GM18870 (cell line): ENCODE results near the gene CLEC1A.

Source experiments
- ATAC-seq: cut with Tn5 transposase; IDR thresholded peaks from one replicate; pipeline ENCODE4 v1.9.1; 2021; ENCODE audit warnings: moderate library complexity; ENCODE audit not compliant: unreplicated experiment

The CLEC1A gene

DNA sequence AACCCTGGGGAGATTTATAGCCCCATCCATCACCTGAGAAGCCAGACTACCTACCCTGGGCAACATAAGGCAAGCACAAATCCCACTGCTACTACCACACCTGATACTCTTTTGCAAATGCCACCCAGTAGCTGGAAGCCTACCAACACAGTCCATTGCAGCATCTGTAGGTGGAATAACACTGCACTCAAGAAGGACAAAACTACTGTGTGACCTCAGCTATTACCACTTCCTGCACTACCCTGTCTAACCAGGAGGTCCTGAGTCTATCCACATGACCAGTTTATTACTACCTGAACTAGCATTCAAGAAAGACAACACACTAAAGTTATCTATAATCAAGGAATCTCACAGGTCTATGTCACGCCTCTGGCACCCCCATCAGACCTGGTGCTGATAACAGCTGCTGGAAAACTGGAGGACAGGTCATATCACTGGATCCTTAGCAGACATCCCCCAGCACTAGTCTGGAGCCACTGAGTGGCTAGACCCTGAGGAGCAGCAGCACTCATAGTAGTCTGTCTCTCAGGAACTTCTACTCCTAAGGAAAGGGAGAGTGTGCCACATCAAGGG lies 2.9 kb upstream of the CLEC1A start:
- no peak for ATAC-seq

DNA sequence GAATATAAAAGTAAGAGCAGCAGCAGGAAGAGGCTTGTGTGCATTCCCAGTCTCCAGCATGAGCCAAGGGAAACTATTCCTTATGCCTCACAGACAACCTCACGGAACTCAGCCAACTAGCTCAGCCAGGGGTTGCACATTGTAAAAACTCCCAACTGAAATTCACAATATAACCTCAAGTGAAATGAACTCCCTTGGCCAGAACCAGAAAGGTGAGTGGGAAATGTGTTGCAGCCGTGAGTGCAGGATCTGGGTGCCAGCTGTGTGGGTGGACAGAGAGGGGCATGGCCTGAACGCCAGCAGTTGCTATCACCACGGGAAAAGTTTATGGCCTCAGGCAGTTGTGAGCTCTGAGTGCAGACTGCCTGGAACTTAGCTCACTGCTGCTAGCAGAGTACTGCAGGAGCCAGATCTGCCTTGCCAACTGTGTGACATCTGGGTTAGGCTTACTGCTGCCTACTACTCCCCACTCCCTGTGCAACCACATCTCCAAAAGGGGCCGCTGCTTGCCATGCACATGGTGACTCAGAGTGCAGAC lies 2.3 kb upstream of the CLEC1A start:
- no peak for ATAC-seq

DNA sequence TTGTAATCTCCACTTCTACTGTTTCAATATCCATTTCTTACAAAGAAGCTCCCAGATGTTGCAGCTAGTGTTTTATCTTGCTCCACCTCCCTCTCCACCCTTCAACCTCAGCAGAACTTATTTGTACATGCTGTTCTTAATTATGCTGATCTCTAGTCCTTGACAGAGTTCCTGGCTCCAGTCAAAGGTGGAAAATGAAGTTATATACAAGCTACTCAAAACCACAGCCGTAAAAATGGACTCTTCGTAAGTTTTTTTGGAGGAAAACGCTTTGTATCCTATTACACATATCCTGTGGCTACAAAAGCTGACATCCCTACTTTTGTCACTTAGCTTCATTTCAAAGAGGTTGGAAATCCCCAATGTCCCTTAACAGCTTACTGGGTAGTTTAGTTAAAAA lies 1.3 kb downstream of the CLEC1A start:
- ATAC-seq, result no peak

DNA sequence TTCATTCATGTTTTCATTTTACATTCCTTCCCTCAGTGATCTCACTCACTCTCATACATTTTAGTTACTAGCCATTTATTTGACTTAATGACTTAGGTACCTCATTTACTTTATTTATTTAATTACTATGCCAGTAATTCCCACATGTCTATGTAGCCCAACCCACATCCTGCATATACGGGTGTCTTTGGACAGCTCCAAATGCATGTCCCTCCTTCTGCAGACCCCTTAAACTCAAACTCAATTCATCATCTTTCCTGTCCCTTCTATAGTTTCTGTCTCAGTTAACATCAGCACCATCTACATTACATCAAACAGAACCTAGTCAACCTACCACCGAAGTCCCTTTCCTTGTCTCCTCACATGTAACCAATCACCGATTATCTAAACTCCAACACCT lies 2.8 kb downstream of the CLEC1A start:
- ATAC-seq, result no peak

DNA sequence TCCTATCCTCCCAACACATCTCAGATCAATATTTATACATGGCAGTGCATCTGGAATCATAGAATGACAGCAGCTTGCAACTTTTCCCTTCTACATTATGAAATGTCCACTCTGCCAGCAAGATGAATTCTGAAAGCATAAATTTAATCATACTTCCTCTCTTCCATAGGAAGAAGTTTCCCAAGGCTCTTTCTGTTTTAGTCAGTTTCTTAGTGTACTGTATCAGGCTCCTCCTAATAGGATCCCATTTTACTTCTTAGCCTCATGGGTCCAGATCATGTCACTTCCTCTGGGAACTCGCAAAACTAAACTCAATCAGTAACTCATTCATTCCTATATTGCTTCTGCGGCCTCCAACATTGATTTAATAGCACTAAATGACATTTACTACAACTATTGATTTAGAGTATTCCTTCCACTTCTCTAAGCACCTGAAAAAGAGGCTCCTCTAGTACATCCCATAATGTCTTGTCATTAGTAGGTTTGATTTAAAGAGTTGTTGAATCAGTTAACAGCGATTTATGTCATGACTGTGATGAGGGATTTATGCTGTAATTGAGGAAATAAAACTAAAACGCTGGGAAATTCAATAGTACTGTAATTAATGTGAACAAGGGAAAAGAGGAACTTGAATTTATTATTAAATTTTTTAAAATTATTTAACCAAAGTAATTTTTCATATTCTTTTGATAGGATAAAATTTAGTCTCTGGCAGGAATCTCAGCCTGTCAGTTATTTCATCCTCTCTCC lies 4.0 kb downstream of the CLEC1A start:
- ATAC-seq, result no peak

DNA sequence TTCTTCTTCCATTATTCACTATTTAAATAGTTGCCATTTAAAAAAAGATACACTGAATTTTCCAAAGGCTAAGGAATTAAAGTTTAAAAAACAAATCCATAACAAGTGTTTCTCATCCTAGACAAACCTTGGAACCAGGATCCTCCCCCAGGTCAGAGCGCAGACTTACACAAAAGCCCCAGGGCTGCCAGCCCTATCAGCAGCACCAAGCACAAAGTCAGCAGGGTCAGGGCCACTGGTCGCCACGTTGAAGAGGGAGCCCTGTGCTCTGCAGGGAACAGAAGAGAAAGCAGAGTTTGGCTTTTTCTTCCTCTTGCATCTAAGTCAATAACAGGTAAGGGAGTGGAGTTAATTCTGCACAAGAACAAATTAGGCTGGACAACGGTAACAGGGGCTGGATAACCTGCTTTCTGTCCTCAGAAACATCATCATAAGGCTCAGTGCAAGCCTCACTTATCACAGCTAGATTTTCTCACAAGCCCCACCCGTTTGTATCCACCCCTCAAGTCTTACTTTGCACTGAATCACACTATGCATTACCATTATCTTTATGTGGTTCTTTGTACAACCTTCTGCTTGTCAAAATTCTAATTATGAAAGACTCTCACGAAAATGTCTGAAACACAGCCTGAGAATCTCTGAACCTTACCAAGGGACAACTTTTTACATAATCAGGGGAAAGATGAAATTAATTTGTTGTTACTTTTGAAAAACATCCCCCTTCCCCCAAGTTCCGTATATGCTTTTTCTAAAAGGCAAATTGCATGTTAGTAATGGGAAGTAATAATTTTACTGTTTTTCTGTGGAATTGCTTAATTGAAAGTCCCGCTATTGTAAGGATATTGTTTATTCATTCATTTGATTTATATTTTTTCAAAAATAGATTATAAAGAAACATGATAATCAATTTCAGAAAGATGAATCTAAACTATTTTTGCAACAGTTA lies 9.6 kb downstream of the CLEC1A start:
- ATAC-seq, result no peak

DNA sequence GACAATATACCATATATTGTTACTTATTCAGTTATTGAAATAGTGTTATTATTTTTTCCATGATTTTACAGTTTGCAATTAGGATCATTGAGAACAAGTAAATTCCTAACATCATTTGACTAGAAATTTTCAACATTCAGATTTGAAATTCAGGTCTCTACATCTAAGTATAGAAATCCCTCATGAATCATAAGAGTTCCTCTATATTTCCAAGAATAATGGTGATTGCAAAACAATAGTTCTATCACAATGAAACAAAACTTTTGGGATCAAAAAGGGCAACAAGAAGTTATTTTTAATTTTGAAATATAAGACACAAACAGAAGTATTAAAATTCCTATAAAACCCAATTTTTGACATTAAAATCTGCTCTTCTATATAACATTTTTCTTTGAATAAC lies 10.8 kb downstream of the CLEC1A start:
- ATAC-seq, result no peak

DNA sequence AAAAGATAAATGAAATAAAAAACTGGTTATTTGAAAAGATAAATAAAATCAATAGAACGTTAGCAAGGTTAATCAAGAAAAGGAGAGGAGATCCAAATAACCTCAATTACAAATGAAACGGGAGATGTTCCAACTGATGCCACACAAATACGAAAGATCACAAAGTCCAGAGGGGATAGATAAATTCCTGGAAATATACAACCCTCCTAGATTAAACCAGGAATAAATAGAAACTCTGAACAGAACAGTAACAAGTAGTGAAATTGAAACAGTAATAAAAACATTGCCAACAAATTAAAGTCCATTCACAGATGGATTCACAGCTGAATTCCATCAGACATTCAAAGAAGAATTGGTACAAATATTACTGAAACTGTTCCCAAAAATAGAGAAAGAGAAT lies 12.4 kb downstream of the CLEC1A start:
- no peak for ATAC-seq

DNA sequence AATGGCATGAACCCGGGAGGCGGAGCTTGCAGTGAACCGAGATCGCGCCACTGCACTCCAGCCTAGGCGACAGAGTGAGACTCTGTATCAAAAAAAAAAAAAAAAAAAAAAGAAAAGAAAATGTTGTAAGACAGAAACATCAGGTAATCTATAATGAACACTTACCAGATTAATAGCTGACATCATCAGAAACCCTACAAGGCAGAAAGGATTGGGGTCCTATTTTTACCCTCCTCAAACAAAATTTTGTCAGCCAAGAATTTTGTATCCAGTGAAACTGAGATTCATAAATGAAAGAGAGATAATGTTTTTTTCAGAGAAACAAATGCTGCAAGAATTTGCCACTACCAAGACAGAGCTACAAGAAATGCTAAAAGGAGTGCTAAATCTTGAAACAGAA lies 14.1 kb downstream of the CLEC1A start:
- no peak for ATAC-seq

DNA sequence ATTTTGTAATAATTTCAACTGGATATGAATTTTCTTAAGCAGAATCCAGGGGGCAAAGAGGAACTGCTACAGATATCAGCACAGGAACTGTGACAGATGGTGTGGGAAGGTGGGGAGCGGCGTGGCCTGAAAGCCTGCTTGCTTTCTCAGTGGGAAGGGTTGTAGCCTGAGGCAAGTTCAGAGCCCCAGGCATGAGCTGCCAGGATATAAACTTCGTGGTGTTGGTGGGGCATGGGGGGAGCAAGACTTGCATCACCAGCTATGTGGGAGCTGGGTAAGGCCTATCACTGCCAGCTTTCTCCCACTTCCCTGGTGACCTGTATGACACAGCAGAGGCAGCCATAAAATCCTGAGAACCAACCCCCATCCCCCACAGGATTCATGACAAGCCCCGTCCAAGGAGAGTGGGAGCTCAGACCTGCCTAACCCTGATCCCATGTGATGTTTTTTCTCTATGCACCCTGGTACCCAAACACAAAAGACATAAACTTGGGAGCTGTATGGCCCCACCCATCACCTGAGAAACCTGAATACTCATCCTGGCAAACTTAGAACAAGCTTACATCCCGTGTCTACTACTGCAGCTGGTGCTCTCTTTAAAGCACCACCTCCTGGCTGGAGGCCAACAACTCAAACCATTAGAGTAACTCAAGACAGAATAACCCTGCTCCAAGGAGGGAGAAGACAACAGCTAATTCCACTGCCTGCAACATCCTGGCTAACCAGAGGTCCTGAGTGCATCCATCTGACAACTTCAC lies 16.5 kb downstream of the CLEC1A start:
- ATAC-seq, result no peak

DNA sequence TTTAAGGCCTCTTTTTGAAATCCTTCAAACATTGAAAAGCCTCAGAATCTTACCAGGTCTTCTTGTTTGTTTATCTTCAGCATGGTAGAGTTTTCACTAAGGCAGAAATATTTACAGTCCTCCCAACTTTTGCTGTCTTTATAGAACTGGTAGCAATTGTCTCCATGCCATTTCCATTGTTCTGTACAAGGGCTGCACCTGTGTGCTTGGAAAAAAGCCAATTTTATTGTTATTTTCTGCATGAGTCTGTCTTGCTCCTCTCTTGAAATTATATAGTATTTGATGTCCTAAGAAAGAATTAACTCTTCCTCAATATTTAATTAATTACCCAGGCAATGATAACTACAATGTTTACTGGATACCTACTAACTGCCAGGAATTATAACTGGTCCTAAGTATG lies 23.3 kb downstream of the CLEC1A start:
- ATAC-seq, result no peak

DNA sequence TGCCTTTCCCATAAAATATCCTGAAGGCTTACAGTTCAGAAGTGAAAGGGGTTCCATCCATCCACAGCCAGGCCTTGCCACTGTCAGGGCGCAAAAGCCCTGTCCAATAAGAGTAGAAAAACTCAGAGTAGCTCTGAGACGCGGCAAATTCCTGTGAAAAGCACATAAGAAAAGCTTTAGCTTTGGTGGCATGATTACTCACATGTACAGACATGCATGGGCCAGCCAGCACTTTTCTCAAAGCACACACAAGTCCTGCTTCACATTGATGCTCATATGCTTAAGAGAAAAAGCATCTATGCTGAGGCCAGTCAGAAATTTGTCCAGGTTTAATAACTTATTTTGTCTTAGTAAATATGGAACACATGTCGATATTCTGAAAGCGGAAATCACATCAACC lies 25.5 kb downstream of the CLEC1A start:
- ATAC-seq, result no peak

DNA sequence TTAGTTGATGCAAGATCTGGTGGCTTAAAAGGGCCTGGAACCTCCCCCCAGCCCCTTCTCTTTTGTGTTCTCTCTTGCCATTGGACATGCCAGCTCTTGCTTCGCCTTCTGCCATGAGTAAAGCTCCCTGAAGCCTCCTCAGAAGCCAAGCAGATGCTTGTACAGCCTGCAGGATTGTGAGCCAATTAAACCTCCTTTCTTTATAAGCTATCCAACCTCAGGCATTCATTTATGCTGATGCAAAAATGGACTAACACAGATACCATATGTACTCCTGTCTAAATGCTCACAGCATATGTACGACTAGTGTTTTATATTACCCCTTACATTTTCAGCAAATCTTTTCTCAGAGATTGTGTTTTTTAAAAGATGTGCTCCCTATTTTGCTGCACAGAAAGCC lies 26.7 kb downstream of the CLEC1A start:
- ATAC-seq, result no peak

DNA sequence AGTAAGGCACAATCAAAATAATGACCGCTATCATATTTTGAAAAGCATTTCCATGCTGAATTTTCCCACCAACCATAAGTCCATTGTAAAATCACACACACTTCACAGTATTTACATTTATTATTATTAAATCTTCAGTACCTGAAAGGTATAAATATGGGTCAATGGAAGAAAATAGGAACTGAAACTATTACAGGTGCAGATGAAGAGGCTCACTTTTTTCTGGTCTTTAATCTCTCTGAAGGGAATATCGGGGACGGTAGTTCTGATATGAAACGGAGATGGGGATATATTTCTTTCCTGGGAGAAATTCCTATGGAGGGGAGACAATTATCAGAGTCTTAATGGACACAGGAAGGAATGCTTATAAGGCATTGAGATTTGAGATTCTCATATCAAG lies 28.4 kb downstream of the CLEC1A start:
- ATAC-seq, result no peak

DNA sequence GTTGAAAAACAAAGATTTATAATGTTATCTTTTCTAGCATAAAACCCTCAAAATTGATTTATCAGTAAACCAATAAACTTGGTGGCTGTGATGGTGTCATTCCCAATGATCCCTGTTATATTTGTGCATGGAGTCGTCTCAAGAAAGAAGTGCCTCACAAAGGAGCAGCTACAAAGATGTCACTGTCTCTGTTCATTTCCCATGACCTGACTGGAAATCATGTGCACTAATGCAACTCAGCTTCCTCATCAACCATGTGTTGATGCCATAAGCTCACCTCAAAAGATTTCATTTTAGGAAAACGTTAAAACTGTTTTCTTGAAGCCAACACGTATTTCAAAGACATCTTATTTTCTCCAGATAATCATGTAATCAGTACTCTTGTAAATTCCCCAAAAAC lies 28.8 kb downstream of the CLEC1A start:
- ATAC-seq, result no peak

DNA sequence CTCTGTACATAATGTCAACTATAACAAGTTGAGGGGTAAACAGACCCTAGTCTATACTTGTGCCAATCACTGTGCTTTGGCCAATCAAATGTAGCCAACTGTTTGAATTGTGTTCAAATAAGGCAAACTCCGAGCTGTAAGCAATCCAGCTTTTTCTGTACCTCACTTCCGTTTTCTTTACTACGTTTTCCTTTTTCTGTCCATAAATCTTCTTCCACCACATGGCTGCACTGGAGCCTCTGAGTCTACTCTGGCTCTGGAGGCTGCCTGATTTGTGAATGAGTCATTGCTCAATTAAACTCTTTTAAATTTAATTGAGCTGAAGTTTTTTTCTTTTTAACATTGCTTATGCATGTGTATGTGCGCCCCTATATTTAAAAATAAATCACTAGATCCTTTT lies 29.7 kb downstream of the CLEC1A start:
- no peak for ATAC-seq

DNA sequence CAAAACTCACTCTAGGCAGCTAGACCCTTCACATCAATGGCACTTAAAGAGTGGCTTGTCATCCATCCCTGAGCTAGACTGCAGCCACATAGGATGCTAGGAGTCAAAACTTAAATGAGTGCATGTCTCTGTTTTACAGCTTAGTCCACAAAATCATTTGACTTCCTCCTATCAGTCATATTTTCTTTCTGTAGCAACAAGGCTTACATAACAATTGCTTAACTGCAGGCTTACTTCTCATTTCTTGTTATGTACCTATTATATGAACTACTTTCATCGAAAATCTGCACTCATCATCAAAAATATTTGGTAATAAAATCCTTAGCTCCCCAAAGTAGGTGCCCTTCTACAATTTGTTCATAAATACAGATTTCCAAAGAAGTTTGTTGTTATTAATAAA lies 30.1 kb downstream of the CLEC1A start:
- no peak for ATAC-seq

DNA sequence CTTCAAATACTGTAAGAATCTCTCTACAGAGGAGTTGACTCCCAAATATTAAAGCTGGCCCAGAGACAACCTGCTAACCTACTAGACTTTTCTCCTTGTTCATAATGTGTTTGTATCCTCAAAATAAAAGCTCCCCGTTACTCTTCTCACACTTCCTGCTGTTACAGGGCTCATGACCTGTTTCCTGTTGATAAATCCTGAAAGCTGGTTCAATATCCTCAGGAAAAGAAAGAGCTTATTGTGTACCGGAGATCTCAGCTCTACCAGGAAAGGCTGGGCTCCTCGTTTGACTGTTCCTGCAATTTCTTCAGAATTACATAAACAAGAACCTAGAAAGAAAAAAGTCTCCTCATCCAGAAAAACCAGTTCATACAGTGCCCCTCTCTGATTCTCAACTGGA lies 30.8 kb downstream of the CLEC1A start:
- no peak for ATAC-seq

DNA sequence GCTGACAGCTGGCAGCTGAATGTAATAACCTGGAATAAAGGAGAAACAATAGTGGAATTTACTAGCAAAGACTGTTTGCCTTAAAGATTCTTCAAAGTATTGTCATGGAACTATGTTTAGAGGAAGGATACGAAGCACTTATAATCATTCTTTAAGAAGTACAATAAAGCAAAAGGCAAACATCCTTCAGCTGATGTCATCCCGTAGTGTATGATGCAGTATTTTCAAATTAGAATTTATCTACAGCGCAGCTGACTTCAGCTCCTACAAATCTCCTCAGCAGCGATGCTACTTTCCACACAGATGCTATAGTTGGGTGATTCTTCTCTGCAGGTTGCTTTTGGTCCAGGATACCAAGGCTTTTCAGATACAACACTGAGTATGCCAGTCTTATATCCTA lies 31.5 kb downstream of the CLEC1A start:
- no peak for ATAC-seq

DNA sequence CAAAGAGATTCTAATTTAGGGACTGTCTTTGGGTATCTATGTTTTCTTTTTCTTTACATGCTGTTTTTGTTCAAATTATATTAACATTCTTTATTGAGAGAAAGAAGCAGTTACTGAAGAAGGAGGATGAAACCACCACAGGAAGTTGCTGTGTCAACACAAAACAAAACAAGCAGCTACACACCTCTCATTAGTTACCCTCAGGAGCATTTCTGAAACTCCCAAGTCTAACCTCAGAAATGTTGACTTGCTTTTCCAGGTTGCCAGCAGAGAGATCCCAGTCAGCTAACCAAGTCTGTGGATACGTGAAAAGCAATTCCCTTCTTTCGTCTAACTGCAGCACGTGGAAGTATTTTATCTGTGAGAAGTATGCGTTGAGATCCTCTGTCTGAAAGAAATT lies 33.5 kb downstream of the CLEC1A start:
- no peak for ATAC-seq

DNA sequence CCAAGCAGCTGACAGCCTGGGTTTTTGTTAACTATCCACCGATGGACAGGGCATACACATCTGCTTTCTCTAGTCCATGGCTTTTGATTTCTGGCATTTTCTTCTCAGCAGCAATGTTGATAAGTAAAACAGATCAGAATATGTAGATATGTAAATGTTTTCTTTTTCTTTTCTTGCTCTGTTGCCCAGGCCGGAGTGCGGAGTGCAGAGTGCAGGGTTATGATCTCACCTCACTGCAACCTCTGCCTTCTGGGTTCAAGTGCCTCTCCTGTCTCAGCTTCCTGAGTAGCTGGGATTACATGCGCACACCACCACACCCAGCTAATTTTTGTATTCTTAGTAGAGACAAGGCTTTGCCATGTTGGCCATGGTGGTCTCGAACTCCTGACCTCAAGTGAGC lies 40.4 kb downstream of the CLEC1A start:
- ATAC-seq, result no peak
